ENCODE measurements around the gene DNPEP.

DNA sequence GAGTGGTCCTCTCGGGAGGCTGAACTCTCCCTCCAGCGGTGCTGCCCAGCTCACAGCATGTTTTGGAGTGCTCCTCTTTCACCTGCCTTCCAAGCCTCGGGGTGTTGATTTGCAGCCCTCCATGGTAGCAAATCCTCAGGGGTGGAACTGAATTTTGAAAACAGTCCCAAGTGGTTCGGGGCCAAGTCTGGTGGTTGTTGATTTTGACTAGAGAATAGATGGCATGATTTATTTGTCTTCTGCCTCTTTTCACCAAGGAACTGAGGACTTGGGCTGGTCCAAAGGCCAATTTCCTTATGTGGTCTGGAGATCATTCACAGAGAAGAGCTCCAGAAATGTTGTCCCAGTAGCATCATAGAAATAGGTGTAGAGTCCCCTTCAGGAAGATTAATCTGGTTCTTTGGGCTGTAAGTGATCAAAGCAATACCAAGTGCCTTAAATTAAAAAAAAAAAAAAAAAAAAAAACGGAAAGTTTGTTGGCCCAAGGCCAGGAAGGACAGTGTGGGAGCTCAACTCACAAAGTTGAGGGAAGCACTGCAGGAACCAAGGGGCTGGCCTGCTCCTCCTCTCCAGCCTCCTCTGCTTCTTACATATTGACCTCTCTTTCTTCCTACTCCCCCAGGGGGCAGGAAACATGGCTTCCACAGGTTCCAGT is 28.0 kb upstream of the DNPEP start:
- TF ChIP-seq POLR2A (IDR thresholded peaks at IDR 0.05; ENCODE audit: extremely low read depth, insufficient read length), result no peak
- TF ChIP-seq, protein P1, sequence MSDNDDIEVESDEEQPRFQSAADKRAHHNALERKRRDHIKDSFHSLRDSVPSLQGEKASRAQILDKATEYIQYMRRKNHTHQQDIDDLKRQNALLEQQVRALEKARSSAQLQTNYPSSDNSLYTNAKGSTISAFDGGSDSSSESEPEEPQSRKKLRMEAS (IDR thresholded peaks at IDR 0.05; ENCODE audit: low read depth, low read length), result no peak
- TF ChIP-seq, protein P2, sequence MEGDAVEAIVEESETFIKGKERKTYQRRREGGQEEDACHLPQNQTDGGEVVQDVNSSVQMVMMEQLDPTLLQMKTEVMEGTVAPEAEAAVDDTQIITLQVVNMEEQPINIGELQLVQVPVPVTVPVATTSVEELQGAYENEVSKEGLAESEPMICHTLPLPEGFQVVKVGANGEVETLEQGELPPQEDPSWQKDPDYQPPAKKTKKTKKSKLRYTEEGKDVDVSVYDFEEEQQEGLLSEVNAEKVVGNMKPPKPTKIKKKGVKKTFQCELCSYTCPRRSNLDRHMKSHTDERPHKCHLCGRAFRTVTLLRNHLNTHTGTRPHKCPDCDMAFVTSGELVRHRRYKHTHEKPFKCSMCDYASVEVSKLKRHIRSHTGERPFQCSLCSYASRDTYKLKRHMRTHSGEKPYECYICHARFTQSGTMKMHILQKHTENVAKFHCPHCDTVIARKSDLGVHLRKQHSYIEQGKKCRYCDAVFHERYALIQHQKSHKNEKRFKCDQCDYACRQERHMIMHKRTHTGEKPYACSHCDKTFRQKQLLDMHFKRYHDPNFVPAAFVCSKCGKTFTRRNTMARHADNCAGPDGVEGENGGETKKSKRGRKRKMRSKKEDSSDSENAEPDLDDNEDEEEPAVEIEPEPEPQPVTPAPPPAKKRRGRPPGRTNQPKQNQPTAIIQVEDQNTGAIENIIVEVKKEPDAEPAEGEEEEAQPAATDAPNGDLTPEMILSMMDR (IDR thresholded peaks at IDR 0.05; ENCODE audit: low read depth, low read length), result no peak
